GM19035 (cell line): ENCODE results near the gene FBXO36.

Experiments used
- ATAC-seq: cut with Tn5 transposase; IDR thresholded peaks from one replicate; pipeline ENCODE4 v1.9.1; 2021; ENCODE audit not compliant: unreplicated experiment

FBXO36 gene

GRCh38 chr2:230043025-230043424, 120.7 kb downstream of the FBXO36 start:
- no peak for ATAC-seq

GRCh38 chr2:230043461-230043860, 121.2 kb downstream of the FBXO36 start:
- no peak for ATAC-seq

- ATAC-seq = no peak
Measured at GRCh38 chr2:230046491-230046890, 124.2 kb downstream of the FBXO36 start.

- ATAC-seq = no peak
Measured at GRCh38 chr2:230048010-230048671, 125.8 kb downstream of the FBXO36 start.

GRCh38 chr2:230050136-230050535, 127.8 kb downstream of the FBXO36 start:
- ATAC-seq = no peak

- no peak for ATAC-seq
Measured at GRCh38 chr2:230052299-230052698, 130.0 kb downstream of the FBXO36 start.

- ATAC-seq = no peak
Measured at GRCh38 chr2:230053753-230054478, 131.6 kb downstream of the FBXO36 start.

GRCh38 chr2:230060672-230061293, 138.5 kb downstream of the FBXO36 start:
- ATAC-seq = no peak
